ENCODE results near the gene TRIM42. TPM values are rescaled to one million over a fixed set of nuclear protein-coding genes. Genes with fewer than 3 reads are reported as not detected.

TRIM42 gene
- total RNA-seq, 6 experiments from 2014 or later: not detected

GRCh38 chr3:140748171-140748570 lies 70.3 kb downstream of the TRIM42 start:
- no peak for DNase-seq
- no peak overlapping the region for H3K27ac Mint-ChIP-seq
- H3K9me3 Mint-ChIP-seq: peaks cover 65% of the 10 kb centered on the region
- no peak for TF ChIP-seq CTCF (IDR thresholded peaks at IDR 0.05)
- no peaks in the 10 kb centered on the region for H3K4me1 Mint-ChIP-seq (ENCODE audit: low read depth)
- H3K36me3 Mint-ChIP-seq (ENCODE audit: low read depth): no peaks in the 10 kb centered on the region
- H3K27me3 Mint-ChIP-seq (ENCODE audit: insufficient read depth): no peaks in the 10 kb centered on the region
- H3K4me3 Mint-ChIP-seq: no peak overlapping the region

GRCh38 chr3:140748903-140749302 lies 71.0 kb downstream of the TRIM42 start:
- no peak overlapping the region for H3K4me3 Mint-ChIP-seq
- no peak for TF ChIP-seq CTCF (IDR thresholded peaks at IDR 0.05)

More at GRCh38 chr3:140748903-140749302, 71.0 kb downstream of the TRIM42 start:
- Mint-ChIP-seq H3K27me3 (ENCODE audit: insufficient read depth) (0 out of 2 replicates have a peak, but pooled peaks cover 2% of the 10 kb centered on the region), H3K36me3 (ENCODE audit: low read depth) (no peaks in the 10 kb centered on the region), H3K4me1 (ENCODE audit: low read depth) (no peaks in the 10 kb centered on the region), H3K9me3 (peaks cover 63% of the 10 kb centered on the region), H3K27ac (no peak overlapping the region)
- no peak for DNase-seq

Data from HFFc6 (cell line).